Measurements from ENCODE around the gene PACRG.

The PACRG gene

DNA sequence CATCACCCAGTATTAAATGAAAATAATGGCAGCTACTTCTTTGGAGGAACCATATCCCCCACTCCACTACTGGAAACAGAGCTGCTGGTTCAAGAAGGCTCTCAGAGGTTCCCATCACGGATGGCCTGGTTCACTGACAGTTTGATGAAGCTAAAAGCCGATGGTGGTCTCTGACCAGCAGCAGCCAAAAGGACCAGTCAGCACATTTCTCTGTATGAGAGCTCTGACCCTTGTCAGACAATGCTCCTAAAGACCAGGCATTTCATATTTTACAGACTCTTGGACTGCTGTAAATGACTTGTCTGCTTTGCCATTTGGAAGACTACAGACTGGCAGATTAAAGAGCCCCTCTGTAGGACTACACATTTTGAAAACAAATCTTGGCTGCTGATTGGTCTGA, 16.8 kb upstream of the PACRG start:
- no peak for DNase-seq (ENCODE audit: low read depth)

GRCh38 chr6:162711376-162711775, 16.4 kb upstream of the PACRG start:
- DNase-seq (ENCODE audit: low read depth) = no peak

DNA sequence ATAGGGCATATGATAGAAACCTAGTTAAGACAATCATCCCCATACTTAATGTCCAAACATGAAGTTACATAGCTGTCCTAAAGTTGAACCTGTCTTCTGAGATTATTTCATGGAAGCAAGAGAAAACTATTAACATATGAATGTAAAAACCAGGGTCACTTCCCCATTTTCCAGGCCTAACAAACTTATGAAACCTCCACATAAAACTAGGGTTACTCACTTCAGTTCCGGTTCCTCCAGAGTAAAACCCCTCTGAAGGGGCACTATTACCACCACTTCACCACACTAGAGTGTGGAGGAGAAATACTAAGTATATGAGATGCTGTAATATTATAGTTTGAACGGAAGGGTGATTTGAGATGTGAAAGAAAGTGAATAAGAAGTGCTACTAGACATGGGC, 15.1 kb upstream of the PACRG start:
- no peak for DNase-seq (ENCODE audit: low read depth)

GRCh38 chr6:162713974-162714780, 13.6 kb upstream of the PACRG start:
- DNase-seq (ENCODE audit: low read depth) = no peak

DNA sequence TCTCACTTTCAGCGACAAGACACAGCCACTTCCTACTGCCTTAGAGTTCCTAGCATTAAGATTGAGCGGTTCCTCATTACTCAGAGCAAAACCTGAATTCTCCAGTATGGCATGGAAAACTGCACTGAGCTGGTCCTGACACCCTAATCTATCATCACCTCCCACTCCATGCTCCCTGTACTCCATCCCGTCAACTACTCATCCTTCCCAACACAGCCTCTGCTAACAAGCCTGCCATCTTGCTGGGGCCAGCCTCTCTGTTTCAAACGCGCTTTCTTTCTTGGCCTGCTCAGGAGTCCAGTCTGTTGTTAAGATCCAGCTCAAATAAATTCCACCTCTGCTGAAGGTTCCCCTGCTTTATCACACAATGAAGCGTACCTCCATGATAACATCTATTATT, 12.2 kb upstream of the PACRG start:
- no peak for DNase-seq (ENCODE audit: low read depth)

GRCh38 chr6:162719528-162719927, 8.2 kb upstream of the PACRG start:
- DNase-seq (ENCODE audit: low read depth) = no peak

DNA sequence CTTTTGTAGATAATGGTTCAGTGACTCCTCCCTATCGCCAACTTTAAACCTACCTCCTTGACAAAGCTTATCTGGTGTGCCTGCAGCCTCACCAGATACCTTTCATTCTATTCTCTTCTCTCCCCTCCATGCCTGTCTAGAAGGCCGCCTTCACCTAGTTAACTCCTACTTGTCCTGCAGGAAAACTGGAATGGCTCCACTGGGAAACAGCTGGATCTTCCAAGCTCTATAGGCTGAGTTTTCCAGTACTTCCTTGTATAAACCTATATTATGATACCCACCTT, 6.4 kb upstream of the PACRG start:
- DNase-seq (ENCODE audit: low read depth) = no peak

GRCh38 chr6:162722226-162722625, 5.5 kb upstream of the PACRG start:
- no peak for DNase-seq (ENCODE audit: low read depth)

- DNase-seq (ENCODE audit: low read depth) = no peak
Measured at GRCh38 chr6:162722633-162723032, 5.1 kb upstream of the PACRG start.

DNA sequence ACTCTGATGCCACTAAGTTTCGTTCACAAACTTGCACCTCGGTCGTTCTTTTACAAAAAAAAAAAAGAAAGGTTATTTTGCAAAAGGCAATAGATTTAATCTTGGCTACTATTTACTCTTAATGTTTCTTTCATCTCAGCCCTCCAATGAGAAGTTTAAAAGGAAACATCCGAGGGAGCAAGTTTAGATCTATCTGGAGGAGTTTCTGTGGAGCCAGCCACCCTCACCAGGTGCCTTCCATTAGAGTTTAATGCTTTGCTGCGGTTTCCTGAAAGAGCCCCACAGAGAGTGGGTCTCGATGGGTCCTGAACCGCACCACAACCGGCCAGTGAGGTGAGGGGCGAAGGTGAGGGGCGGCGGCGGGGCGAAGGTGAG, 840 bp upstream of the PACRG start:
- no peak for DNase-seq (ENCODE audit: low read depth)

- DNase-seq (ENCODE audit: low read depth) = no peak
Measured at GRCh38 chr6:162728197-162728596, 423 bp downstream of the PACRG start.

- no peak for DNase-seq (ENCODE audit: low read depth)
Measured at GRCh38 chr6:162728706-162729105, 932 bp downstream of the PACRG start.

GRCh38 chr6:162730502-162730901, 2.7 kb downstream of the PACRG start:
- no peak for DNase-seq (ENCODE audit: low read depth)

GRCh38 chr6:162733489-162733888, 5.7 kb downstream of the PACRG start:
- no peak for DNase-seq (ENCODE audit: low read depth)

DNA sequence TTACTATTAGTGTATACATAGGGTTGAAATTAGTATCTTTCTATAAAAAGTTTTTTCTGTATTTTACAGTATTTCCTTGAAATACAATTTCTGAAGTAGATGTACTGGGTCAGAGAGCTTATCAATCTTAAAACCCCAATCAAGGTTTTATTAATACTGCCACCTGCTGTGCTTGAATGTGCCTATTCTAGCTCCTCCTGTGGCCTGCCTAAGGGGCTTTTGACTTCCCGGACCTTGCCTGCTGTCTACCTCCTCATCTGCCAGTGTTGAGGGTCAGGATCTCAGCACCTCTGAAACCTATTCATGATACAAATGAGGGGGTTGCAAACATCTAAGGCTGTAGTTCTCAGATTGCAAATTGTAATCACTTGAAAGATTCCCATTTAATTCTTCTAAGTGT, 9.2 kb downstream of the PACRG start:
- no peak for DNase-seq (ENCODE audit: low read depth)

DNA sequence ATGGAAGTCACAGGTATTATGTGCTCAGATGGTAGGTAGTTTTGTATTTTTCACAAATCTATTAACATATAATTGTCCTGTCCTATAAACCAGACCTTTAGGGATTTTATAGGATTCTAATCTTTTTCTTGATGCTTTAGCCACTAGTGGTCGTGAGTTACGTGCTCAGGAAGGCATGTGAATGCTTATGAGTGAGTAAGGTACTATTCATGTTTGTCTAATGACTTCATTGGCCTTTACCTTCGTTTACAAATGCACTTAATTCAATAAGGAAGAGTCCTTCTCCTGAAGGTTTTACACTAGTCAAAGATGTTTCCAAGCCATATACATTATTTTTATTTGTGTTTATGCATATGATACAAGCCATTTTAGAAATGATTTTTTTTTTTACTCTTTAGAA, 23.0 kb downstream of the PACRG start:
- DNase-seq (ENCODE audit: low read depth) = no peak

DNA sequence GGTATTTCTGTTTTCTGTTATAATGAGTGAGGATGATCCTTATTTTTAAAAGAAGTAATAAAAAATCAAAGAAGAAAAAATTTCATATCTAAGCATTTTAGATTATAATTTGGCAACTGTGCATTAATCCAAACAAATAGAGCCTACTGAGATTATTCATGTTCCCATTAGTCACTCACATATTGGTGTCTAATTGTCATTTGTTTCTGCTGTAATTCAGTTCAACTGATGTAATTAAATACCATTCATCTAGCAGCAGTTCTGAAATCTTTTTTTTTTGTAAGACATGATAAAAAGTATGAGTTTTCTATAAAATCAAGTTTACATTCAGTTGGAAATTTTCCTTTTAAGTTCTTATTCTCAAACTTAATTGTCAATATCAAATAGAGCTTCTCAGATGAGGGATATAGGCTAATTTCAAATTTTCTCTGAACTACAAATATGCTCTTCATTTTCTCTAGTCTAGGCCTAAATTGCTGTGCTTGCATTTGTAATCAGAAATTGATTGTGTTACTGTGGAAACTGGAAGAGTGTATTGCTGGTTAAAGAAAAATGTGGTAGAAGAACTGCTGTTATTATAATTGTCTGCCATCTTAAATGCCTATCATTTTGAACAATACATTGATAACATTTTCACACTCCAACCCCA, 23.6 kb downstream of the PACRG start:
- DNase-seq (ENCODE audit: low read depth) = no peak

- no peak for DNase-seq (ENCODE audit: low read depth)
Measured at GRCh38 chr6:162753775-162754174, 26.0 kb downstream of the PACRG start.

GRCh38 chr6:162770136-162770535, 42.4 kb downstream of the PACRG start:
- no peak for DNase-seq (ENCODE audit: low read depth)

- no peak for DNase-seq (ENCODE audit: low read depth)
Measured at GRCh38 chr6:162770955-162771354, 43.2 kb downstream of the PACRG start.

DNA sequence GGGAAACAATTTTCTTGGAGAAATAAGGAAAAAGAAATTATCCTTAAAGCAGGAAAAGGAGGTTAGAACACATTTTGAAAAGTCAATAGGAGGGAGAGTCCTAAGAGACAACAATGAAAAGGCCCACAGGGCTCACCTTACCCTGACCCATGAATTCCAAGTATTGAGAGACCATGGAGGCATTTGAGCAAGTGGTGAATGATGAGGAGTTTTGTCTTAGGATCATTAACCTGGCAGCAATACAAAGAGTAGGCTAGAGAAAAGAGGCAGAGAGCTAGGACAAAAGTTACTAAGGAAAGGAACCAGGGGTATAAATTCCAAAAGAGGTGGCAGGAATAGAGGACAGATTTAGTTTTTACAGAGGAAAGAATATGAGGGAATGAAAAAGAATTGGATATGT, 44.7 kb downstream of the PACRG start:
- DNase-seq (ENCODE audit: low read depth) = no peak

GRCh38 chr6:162773996-162774395, 46.2 kb downstream of the PACRG start:
- DNase-seq (ENCODE audit: low read depth) = no peak

DNA sequence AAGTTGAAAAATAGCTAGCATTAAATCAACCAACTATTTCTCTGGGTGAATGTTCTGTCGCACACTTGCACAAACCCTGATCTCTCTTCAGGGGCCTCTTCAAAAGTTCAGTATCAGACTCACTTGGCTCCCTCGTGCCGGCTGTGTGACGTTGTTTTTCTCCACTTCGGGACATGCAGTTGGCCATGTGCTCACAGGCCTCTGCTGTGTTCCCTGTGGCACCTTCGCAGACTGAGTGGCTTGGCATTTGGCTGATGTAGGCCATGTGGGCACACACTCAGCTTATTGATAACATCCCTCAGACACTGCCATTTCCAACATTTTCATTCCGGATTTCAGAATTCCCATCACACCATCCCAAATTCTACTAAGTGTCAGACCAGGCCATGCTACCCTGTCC, 49.3 kb downstream of the PACRG start:
- no peak for DNase-seq (ENCODE audit: low read depth)

DNA sequence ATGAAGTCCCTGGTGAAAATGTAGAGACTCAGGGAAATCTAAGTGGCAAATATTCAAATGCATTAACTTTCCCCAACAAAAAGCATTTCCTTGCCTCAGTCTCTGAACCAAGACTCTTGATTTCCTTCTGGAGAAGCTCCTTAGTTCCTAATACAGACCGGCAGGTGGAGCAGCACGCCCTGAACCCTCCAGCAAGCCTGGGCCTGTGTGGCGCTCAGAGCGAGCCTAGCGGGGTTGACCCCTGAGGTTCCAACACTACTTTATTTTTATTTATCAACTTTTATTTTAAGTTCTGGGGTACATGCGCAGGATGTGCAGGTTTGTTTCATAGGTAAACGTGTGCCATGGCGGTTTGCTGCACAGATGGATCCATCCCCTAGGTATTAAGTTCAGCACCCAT, 50.8 kb downstream of the PACRG start:
- DNase-seq (ENCODE audit: low read depth) = no peak

Measured in activated T-helper 1 cell treated with Interleukin-2 at 50 U/mL for 16 hours (primary cell).